PFSK-1 (cell line): ENCODE data around the gene GOLGA6D.
"Not testable (repeated sequence)": the region's sequence is repeated elsewhere in the genome, so short reads cannot be mapped to it uniquely, and the experiment has no call there.

Experiments used
- FOXP2 ChIP-seq: optimal IDR thresholded peaks from 2 replicates; pipeline ENCODE3; 2011; ENCODE audit warnings: borderline replicate concordance, control low read depth, inconsistent platforms; ENCODE audit not compliant: insufficient read depth; ENCODE audit errors: extremely low read length, extremely low read depth
- POLR2AphosphoS5 ChIP-seq: IDR thresholded peaks from 2 replicates; pipeline ENCODE4 v1.6.1; 2012; ENCODE audit warnings: low read depth, mild to moderate bottlenecking, control low read depth, low read length, moderate library complexity
- REST ChIP-seq, 2 experiments: IDR thresholded peaks; 2 replicates each; pipeline versions ENCODE4 v1.6.1 to v1.8.0; 2011 to 2012; ENCODE audit warnings: low read depth in 2 of 2, low read length in 2 of 2, control low read depth in 1 of 2, inconsistent platforms in 1 of 2, mild to moderate bottlenecking in 1 of 2, moderate library complexity in 1 of 2; ENCODE audit not compliant: insufficient read depth in 1 of 2
- SIN3A ChIP-seq: IDR thresholded peaks from 2 replicates; pipeline ENCODE4 v1.6.1; 2012; ENCODE audit warnings: mild to moderate bottlenecking, low read length, moderate library complexity, borderline replicate concordance; ENCODE audit not compliant: insufficient read depth
- TAF1 ChIP-seq: IDR thresholded peaks from 2 replicates; pipeline ENCODE4 v1.6.1; 2012; ENCODE audit warnings: low read length, control low read depth, borderline replicate concordance; ENCODE audit not compliant: insufficient read depth

The GOLGA6D gene

GRCh38 chr15:75235760-75236729 is 46.6 kb upstream of the GOLGA6D start:
- TF ChIP-seq FOXP2, result no peak
- TF ChIP-seq POLR2AphosphoS5, result no peak
- no peak for TF ChIP-seq SIN3A

DNA sequence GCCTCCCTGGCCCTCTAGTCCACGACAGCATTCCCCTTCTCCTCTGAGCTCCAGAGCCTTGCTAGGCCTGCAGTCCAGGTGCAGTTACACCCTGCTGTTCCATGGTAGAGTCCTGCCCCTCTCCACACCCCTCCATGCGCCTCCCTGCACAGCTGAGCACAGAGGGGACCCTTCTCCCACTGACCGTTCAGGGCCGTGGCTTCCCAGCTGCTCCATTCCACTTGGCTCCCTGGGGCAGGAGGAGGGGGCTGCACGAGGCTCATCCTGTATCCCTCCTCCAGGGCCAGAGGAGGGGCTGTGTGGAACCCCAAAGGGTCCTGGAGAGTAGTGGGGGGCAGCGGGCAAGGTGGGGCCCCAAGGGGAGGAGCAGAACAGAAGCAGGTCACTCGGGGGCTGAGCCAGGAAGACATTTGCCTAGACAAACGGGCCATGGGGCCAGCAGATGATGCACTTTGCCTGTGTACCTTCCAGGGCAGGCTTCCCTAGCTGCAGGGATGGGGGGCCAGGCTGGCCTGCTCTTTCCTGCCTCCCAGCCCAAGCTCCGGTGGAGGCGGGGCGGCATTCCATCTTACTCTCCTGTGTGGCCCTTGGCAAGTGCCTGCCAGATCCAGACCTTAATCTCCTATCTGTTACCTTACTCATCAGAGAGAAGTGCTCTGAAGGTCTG is 45.2 kb upstream of the GOLGA6D start:
- TF ChIP-seq REST (IDR thresholded peaks at IDR 0.05; ENCODE audit: insufficient read depth in 1 of 2, low read depth in 2 of 2, low read length in 2 of 2), result no peak
- TF ChIP-seq TAF1, result no peak
- TF ChIP-seq SIN3A, result no peak
- no peak for TF ChIP-seq FOXP2
- TF ChIP-seq POLR2AphosphoS5, result no peak

DNA sequence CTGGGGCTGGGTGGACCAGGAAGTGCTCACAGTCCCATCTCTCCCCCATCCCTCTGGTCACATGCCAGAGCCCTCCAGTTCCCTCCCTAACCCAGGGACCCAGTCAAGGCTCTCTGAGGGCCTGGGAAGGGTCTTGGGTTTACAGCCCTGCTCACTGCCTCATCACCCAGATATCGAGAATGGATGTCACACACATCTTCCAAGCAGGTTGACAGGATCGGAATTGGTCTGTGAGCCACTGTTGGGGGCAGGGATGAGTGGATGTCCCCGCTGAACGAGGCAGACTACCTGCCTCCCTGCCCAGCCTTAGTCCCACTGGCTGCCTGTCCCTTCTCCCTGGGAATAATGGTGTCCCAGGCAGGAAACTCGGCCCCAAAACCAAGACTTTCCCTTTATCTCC is 44.5 kb upstream of the GOLGA6D start:
- TF ChIP-seq SIN3A (no peak), REST (IDR thresholded peaks at IDR 0.05; ENCODE audit: insufficient read depth in 1 of 2, low read depth in 2 of 2, low read length in 2 of 2) (no peak), POLR2AphosphoS5 (no peak), FOXP2 (no peak), TAF1 (no peak)

DNA sequence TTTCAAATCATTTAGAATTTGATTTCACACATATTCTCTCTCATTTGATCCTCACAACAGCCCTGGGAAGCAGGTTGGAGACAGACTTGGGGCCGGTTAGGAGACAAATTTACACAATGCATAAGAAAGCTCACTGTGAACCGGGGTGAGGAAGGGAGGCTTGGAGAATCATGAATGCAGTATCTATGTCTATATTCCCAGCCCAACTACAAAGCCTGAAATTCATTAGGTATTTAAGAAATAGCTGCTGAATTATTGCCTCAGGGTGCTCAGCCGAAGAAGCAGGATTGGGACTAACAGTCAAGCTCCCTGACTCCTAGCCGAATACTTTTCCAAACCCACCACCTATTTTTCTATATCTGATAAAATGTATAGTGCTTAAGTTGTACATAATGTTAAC is 32.9 kb upstream of the GOLGA6D start:
- TF ChIP-seq POLR2AphosphoS5 (no peak), REST (IDR thresholded peaks at IDR 0.05; ENCODE audit: insufficient read depth in 1 of 2, low read depth in 2 of 2, low read length in 2 of 2) (no peak), SIN3A (no peak), FOXP2 (no peak), TAF1 (no peak)

DNA sequence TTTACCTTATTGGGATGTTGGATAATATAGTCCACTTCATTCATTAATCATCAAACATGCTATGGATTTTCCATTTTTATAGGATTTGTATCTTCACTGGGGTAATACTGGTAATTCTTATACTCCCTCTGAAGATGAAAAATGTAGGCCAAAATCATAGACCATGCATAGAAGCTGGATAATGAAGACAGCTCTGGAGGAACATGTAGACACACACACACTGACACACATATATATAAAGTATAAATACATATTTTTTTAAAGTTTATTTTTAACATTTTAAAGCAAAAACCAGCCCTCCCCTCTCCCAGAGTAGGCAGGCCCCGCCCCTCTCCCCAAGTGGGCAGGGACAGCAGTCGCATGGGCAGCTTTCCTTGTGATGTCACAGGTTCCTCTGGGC is 24.6 kb upstream of the GOLGA6D start, which contains the start of gene GOLGA6C:
TSS of gene GOLGA6C (plus strand) at position 301 of the 400 bp plus-strand sequence. CDS start 265 bp downstream, outside the sequence.
- TF ChIP-seq SIN3A, TAF1, POLR2AphosphoS5: not testable (repeated sequence)

GRCh38 chr15:75302318-75302717 is 19.7 kb downstream of the GOLGA6D start:
- TF ChIP-seq POLR2AphosphoS5 (no peak), FOXP2 (no peak), TAF1 (no peak), SIN3A (no peak), REST (IDR thresholded peaks at IDR 0.05; ENCODE audit: insufficient read depth in 1 of 2, low read depth in 2 of 2, low read length in 2 of 2) (no peak)
